ENCODE data around the gene ITPR2. TPM values are rescaled to one million over a fixed set of nuclear protein-coding genes. Genes with fewer than 3 reads are reported as not detected.
"Not testable (repeated sequence)": the region's sequence is repeated elsewhere in the genome, so short reads cannot be mapped to it uniquely, and the experiment has no call there.

ITPR2 gene
- total RNA-seq, 1 donor from 2014 or later = 71.7 TPM

DNA sequence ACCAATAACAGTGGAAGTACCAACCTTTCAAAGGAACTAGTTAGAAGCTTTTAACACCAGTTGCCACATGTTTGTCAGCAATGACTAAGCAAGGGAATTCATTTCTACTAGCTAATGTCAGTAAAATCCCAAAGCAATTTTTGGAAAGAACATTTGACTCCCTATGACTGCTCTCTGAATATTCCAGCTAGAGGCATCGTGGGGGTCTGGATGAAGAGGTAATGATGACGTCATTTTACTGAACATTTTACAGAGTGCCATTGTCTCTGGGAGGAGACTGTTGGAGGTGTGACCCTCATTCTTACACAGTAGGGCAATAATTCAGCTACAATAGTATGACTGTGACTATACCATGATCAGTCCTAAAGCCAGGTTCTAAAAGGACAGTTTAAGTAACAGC lies 204.8 kb downstream of the ITPR2 start:
- intact Hi-C loops (cut with DNase I) = no loop called here
- ATAC-seq = no peak
- DNase-seq (ENCODE audit: low spot score) = no peak

DNA sequence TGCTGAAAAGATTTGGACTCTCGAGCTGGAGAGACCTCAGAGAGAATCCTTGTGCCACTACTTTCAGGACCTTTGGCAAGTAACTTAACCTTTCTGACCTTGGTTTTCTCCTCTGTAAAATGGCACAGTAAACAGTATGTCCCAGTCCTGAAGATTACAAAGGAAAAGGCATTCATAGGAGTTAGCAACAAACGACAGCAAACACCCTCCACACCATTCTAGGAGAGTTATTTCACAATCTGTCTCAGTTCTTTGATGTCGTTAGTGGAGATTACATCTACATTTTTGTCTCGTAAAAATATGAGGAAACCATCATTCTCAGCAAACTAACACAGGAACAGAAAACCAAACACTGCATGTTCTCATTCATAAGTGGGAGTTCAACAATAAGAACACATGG lies 205.7 kb downstream of the ITPR2 start:
- intact Hi-C loops (cut with DNase I) = no loop called here
- ATAC-seq (no peak), DNase-seq (ENCODE audit: low spot score) (no peak)

DNA sequence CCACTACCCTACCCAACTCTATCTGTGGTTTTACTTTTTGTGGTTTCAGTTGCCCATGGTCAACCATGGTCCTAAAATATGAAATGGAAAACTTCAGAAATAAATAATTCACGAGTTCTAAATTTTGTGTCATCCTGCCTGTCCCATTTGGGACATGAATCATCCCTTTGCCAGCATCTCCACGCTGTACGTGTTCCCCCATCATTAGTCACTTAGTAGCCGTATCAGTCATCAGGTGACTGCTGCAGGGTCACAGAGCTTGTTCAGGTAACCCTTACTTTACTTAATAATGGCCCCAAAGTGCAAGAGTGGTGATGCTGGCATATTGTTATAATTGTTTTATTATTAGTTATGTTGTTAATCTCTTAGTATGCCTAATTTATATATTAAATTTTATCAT lies 209.9 kb downstream of the ITPR2 start:
- intact Hi-C loops (cut with DNase I) = no loop called here
- no peak for ATAC-seq
- DNase-seq (ENCODE audit: low spot score) = no peak

DNA sequence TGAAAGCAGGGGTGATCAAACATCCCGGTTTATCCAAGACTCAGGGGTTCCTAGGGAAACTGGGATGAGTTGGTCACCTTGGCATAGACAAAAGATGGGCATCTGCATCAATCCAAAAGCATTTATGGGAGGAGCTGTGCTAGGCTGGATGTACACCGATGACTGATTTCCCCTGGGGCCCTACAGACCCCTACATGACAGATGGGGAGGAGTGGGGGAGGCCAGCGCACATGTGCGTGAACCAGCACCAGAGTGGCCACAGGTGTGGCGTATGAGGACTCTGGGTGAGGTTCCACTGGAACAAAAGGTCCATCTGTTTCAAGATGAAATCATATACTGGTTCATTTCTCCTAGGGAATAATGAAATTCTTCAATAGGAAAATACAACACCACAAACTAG lies 210.4 kb downstream of the ITPR2 start:
- ATAC-seq (no peak), DNase-seq (ENCODE audit: low spot score) (no peak)
- intact Hi-C loops (cut with DNase I) = no loop called here

DNA sequence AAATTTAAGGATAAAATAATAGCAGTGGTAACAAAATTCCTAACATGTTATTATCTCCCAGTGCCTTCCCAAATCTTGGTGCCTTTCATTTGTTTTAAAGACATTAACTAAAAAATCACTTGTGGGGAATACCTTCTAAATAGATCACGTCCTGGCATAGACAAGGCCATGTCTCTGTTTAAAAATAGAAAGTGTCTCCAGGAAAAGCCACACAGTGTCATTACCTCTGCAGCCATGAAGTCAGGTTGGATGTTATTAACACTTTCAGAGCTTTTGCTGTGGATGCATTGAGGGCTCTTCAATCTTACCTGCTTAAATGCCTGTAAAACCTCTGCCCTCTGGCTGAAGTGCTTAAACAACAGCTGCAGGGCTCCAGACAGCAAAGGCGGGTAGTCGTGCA lies 211.1 kb downstream of the ITPR2 start:
- intact Hi-C loops (cut with DNase I) = no loop called here
- DNase-seq (ENCODE audit: low spot score) = no peak
- no peak for ATAC-seq

DNA sequence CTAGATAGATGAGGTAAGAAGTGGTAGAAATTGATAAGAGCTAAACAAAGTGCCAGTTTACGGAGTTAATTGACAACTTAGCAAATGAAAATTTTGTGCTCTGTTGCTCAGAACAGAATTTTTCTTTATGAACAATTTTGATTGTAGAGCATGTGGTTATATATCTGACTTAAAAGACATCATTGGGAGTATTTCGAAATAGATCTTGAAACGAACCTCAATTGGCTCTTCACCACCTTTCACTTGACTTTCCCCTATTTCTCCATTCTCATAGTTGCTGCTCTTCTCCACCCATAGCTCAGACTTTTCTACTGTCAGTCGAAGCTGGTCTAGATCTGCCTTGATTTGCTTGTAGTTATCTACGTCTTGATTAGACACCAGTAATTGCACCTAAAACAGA lies 212.1 kb downstream of the ITPR2 start:
- ATAC-seq (no peak), DNase-seq (ENCODE audit: low spot score) (no peak)
- intact Hi-C loops (cut with DNase I) = no loop called here

DNA sequence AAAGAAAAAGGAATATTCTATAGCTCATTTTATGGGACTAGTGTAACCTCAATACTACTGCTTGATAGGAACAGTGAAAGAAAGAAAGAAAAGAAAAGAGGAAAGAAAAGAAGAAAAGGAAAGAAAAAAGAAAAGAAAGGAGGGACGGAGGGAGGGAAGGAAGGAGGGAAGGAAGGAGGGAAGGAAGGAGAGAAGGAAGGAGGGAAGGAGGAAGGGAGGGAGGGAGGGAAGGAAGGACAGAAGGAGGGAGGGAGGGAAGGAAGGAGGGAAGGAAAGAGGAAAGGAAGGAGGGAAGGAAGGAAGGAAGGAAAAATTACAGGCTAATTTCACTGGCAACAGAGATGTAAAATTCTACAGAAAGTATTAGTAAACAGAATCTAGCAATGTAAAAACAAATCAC lies 215.5 kb downstream of the ITPR2 start:
- DNase-seq (ENCODE audit: low spot score) = no peak
- intact Hi-C loops (cut with DNase I) = no loop called here
- ATAC-seq = no peak

DNA sequence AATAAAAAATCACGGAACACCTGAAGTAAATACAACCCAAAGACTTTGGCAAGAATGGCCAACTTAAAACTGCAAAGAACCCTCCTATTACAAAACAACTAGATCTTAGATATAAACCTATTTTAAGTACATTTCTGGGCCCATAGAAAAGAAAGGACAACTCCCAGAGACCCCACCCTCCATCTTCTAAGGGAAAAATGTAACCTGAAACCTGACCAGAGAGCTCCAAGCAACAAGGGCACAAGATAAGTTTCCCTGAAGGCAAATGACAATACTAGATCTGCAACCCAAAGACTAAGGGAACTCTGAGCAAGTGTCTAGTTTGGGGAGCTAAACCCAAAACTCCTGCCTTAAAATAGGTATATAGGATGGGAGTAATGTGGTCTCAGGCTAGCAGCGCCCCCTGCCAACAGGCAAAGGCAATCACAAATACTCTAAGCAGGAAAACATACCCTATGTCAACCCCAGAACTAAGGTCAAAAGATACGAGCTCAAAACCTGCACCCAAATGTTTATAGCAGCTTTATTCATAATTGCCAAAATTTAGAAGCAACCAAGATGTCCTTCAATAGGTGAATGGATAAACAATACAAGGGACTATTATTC lies 218.9 kb downstream of the ITPR2 start:
- intact Hi-C loops (cut with DNase I) = no loop called here
- ATAC-seq (peak; percentile 68), DNase-seq (ENCODE audit: low spot score) (no peak)

DNA sequence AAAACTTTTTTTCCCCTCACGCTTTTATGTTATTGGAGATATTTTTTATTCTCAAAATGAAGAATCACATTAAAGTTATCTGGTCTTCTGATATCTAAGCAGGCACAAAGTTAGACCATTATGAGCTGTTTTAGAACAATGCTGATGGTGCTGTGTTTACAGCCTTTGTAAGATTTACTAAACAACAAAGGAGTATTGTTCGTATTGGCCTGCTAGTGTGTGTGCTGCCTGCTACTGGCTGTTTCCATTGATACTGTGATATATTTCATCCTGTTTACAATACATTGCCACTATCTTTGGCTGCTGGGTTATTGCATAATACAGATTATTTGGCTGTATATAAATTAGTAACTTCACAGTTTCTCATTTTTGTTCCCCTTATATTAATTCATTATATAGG lies 220.8 kb downstream of the ITPR2 start:
- ATAC-seq (peak; percentile 44), DNase-seq (ENCODE audit: low spot score) (no peak)
- intact Hi-C loops (cut with DNase I) = no loop called here

DNA sequence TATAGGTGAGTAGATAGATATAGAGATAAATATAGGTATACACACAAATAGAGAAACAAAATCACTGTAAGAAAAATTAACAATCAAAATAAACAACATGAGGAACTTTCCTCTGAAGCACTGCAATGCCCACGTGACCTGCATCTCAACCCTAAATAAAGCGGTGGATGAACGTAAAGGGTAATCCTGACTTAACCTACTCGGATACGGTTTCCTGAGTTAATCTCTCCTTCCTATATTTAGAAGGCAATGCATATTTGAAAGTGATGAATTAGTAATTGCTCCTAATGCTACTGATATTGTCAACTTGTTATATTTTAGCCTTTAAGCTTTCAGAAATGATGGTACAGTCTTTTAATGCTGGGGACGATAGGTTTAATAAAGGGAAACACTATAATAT lies 221.4 kb downstream of the ITPR2 start:
- no peak for ATAC-seq
- intact Hi-C loops (cut with DNase I) = no loop called here
- DNase-seq (ENCODE audit: low spot score) = no peak

DNA sequence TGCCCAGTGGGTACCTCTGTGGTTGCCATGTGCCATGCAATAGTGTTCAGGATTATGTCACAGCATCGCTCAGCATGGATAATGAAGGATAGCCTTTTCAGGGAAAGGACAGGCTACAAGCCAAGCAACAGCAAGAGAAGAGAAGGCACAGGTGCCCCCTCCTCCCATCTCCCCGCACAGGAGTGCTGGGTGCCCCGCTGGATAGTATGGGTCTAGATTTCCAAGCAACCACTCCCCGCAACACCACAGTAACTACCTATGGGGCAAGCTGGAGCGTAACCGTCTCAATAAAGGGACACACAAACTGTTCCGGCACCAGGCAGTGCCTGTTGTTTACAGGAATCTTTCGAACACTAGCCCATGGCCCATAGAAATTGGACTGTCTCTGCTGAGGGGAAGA lies 222.2 kb downstream of the ITPR2 start:
- DNase-seq (ENCODE audit: low spot score) = no peak
- intact Hi-C loops (cut with DNase I) = no loop called here

DNA sequence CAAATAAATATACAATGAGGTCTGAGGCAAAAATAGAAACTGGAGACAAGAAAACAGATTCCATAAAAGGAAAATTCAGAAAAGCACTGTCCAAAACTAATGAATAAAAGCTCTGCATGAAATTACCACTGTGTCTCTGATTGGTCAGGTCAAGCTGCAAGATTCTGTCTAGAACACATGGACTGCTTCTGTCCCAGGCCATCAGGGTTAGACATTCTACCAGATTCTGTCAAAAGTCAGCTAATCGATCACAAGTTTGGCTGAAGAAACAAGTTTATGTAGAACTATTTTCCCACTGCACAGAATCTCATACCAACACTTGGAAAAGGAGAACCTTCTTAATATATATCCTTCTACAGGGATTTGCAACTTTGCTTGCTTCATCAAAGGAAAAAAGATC lies 223.0 kb downstream of the ITPR2 start:
- DNase-seq (ENCODE audit: low spot score) = no peak
- intact Hi-C loops (cut with DNase I) = no loop called here
- no peak for ATAC-seq

More for the DNA sequence above, 222.2 kb downstream of the ITPR2 start:
- ATAC-seq = no peak

DNA sequence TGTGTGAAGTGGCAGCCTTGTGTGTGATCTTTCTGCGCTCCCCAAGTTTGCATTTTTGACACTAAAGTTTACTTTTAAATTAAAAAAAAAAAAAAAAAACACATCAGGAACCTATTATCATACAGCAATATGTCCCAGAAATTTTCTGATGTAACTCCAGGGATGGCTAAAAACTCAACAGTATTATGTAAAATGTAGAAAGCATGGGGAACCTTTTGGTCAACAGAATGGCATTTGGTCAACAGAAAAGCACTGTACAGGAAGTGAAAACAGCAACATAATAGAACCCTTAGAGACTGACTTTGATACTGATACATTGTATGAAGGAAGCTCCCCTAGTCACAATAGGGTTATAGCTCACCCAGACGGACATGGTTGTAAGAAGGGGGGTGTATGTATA lies 224.3 kb downstream of the ITPR2 start:
- ATAC-seq (no peak), DNase-seq (ENCODE audit: low spot score) (no peak)
- intact Hi-C loops (cut with DNase I) = no loop called here

DNA sequence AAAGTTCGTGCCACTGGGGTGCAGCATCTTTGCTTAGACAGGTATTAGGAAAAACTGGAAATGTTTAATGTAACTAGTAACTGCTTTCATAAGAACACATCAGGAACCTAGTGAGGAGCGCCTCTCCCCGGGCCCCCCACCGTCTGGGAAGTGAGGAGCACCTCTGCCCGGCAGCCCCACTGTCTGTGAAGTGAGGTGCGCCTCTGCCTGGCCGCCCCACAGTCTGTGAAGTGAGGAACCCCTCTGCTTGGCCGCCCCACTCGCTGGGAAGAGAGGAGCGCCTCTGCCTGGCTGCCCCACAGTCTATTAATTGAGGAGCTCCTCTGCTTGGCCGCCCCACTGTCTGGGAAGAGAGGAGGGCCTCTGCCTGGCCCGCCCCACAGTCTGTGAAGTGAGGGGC lies 224.7 kb downstream of the ITPR2 start:
- DNase-seq (ENCODE audit: low spot score) = no peak
- no peak for ATAC-seq
- intact Hi-C loops (cut with DNase I) = no loop called here

DNA sequence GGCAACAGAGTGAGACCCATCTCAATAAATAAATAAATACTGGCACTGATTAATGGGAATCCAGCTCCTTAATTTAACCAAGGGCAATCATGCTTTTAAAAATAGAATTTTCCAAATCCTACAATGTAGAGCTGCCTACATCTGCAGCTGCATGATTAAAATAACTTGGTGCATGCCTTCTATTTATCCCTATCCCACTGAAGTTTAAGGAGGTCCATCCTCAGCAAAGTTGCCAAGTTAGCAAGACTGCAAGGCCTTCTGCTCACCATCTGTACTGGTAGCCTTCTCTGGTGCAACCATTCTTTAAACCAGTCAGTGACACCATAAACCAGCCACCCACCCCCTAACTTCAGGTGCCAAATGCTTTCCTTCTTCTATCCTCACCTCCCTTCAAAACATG lies 226.1 kb downstream of the ITPR2 start:
- intact Hi-C loops (cut with DNase I) = no loop called here
- no peak for DNase-seq (ENCODE audit: low spot score)
- ATAC-seq = no peak

DNA sequence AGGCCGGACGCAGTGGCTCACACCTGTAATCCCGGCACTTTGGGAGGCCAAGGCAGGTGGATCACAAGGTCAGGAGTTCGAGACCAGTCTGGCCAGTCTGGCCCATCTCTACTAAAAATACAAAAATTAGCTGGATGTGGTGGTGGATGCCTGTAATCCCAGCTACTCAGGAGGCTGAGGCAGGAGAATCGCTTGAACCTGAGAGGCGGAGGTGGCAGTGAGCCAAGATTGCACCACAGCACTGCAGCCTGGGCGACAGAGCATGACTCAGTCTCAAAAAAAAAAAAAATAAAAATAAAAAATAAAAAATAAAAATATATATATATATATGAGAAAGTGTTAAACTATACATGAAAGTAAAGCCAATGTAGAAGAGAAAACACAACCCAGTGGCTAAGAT lies 228.2 kb downstream of the ITPR2 start:
- intact Hi-C loops (cut with DNase I); ATAC-seq; DNase-seq (ENCODE audit: low spot score): not testable (repeated sequence)

DNA sequence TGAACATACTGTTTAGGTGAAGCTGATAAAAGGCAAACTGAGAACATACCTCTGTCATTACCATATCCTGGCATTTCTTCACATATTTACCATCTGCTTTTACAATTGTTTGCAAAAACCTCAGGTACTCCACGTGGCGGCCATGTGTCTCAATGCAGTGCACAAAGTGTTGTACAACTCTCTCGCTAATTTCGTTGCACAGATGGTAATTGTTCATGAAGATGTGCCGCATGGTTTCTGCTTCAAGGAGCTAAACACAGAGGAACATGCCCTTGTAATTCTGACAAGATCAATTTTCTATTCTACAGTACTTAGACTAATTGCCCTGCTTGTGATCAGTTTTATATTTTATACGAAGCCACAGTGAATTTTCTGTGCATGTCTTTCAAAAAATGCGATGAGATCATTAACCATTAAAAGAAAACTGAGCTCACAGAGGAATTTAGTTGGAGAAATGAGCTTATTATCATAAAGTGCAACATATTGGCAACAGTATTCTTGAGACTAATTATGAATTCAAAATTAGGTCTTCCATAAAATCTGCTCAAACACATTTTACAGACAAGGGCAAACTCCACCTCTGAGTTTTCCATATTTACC lies 233.8 kb downstream of the ITPR2 start:
- intact Hi-C loops (cut with DNase I) = no loop called here
- ATAC-seq = no peak
- DNase-seq (ENCODE audit: low spot score) = no peak

DNA sequence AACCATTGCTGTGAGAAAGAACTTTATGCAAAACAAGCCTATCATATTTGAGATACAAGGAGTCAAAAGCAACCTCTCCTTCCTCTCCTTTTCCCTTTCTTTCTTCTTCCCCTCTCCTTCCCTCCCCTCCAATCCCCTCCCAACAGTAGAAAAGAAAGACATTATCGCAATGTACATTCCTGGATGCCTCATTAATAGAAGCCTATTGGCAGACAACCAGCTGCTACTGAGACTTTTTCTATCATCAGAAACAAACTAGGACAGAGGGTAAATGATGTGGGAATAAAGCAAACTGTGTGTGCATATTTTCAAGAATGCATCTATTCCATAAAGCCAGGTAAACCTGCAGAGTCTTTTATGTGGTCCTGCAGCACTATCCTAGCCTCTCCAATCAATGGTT lies 237.2 kb downstream of the ITPR2 start:
- ATAC-seq = no peak
- DNase-seq (ENCODE audit: low spot score) = no peak
- intact Hi-C loops (cut with DNase I) = no loop called here

DNA sequence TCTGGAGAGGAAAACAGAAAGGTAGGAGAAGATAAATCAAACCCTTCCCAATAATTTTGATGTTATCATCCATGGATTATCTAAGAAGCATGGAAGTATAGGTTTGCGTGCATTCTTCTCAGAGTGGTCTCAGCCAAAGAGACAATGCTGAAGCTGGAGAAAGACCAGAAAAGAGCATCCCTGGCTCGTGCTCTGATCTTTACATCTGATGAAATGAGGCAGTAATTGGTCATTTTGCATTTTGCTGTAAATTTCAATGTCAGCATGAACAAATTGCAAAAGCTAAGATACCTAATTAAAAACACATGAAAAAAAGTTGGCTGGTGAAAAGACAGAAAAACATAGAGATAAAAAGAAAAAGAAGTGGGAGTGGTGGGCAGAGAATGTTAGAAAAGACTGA lies 252.4 kb downstream of the ITPR2 start:
- ATAC-seq (no peak), DNase-seq (ENCODE audit: low spot score) (no peak)
- intact Hi-C loops (cut with DNase I) = no loop called here

DNA sequence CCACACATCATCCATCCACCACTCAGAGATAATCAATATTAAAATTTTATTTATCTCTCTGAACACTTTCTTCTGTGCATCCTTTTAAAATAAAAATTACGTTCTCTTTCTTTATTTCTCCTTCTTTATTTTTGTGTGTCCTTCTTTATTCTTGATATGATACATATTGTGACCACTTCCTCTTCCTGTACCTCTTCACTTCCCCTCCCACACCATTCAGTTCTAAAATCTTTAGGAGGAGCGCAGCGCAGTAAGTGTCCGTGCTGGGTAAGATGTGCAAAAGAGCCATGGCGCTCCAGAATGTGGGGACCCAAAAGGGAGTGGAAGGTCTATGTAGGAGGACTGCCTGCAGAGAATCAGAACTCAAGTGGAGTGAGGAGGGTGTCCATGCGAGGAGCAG lies 256.7 kb downstream of the ITPR2 start:
- DNase-seq (ENCODE audit: low spot score) = no peak
- intact Hi-C loops (cut with DNase I) = no loop called here
- ATAC-seq = no peak

DNA sequence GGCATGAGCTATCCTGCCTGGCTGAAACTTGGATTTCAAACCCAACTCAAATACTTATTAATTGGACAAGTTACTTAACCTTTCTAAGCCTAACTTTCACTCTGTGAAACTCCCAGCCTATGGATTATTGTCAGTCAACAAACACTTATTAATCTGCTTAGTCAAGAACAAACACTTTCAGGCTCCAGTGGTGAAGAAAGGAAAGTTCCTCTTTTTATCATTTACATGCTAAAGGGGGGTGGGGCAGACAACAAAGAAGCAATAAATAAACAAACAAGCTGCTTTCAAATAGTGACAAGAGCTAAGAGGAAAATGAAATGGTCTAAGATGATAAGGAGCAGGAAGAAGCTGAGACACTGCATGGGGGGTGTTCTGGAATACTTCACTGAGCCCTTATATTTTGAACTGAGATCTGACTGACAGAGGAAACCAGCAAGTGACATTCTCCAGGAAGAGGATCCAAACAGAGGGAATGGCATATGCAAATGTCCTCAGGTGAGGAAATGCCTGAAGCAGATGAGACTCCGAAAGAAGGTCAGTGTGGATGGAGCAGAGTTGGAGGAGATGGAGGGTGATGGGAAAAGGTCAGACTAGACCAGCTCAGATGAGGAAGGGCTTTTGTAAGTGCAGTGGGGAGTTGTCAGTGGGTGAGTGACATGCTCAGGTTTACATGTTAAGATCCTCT lies 259.6 kb downstream of the ITPR2 start:
- intact Hi-C loops (cut with DNase I) = no loop called here
- no peak for ATAC-seq

More for the DNA sequence above, 259.6 kb downstream of the ITPR2 start:
- DNase-seq (ENCODE audit: low spot score) = no peak

All from sciatic nerve (tissue), 2 donors.